Measurements from ENCODE around the gene SETD1B. TPM values are rescaled to one million over a fixed set of nuclear protein-coding genes. Genes with fewer than 3 reads are reported as not detected.

Gene SETD1B
- total RNA-seq, 1 donor from 2014 or later, result 1.8 TPM

DNA sequence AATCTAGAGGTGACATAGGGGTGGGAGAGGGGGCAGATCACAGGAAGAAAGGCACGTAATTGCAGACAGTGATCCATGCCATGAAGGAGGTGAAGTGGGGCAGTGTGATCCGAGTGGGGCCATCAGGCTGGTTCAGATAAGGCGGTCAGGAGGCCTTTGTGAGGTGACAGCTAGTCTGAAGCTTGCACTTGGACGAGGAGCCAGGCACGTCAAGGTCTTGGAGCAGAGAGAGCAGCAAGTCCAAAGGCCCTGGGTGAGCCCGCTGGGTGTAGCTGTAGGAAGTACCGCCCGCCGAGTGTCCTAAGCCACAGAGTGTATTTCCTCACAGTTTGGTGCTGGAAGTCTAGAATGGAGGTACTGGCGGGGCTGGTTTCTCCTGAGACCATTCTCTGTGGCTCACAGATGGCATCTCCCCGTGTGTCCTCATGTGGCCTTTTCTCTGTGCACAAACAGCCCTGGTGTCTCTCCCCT lies 33.9 kb upstream of the SETD1B start:
- peaks cover 2% of the 10 kb centered on the region for H3K27me3 Mint-ChIP-seq (ENCODE audit: insufficient read depth, low read depth)
- Histone ChIP-seq H3K9ac (no peak overlapping the region), H3K27ac (no peak overlapping the region), H3K9me3 (ENCODE audit: low read depth) (no peaks in the 10 kb centered on the region), H4K20me1 (ENCODE audit: low read depth) (no peaks in the 10 kb centered on the region), H3F3A (ENCODE audit: low read depth) (peaks cover 8% of the 10 kb centered on the region), H3K4me1 (peaks cover 11% of the 10 kb centered on the region), H3K4me2 (no peak overlapping the region), H2AFZ (replicated peaks) (no peak overlapping the region), H3K4me3 (no peak overlapping the region), H3K79me2 (ENCODE audit: low read depth) (no peaks in the 10 kb centered on the region), H3K27me3 (no peaks in the 10 kb centered on the region), H3K36me3 (no peaks in the 10 kb centered on the region)
- H3K4me1 Mint-ChIP-seq, result peaks cover 37% of the 10 kb centered on the region
- no peak overlapping the region for H3K27ac Mint-ChIP-seq
- no peaks in the 10 kb centered on the region for H3K9me3 Mint-ChIP-seq
- DNase-seq (ENCODE audit: low spot score), result no peak
- H3K4me3 Mint-ChIP-seq, result no peak overlapping the region
- no peaks in the 10 kb centered on the region for H3K36me3 Mint-ChIP-seq
- TF ChIP-seq EZH2 (IDR thresholded peaks at IDR 0.05) (no peak), EZH2phosphoT487 (IDR thresholded peaks at IDR 0.05) (no peak)
- TF ChIP-seq, protein P1, sequence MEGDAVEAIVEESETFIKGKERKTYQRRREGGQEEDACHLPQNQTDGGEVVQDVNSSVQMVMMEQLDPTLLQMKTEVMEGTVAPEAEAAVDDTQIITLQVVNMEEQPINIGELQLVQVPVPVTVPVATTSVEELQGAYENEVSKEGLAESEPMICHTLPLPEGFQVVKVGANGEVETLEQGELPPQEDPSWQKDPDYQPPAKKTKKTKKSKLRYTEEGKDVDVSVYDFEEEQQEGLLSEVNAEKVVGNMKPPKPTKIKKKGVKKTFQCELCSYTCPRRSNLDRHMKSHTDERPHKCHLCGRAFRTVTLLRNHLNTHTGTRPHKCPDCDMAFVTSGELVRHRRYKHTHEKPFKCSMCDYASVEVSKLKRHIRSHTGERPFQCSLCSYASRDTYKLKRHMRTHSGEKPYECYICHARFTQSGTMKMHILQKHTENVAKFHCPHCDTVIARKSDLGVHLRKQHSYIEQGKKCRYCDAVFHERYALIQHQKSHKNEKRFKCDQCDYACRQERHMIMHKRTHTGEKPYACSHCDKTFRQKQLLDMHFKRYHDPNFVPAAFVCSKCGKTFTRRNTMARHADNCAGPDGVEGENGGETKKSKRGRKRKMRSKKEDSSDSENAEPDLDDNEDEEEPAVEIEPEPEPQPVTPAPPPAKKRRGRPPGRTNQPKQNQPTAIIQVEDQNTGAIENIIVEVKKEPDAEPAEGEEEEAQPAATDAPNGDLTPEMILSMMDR (IDR thresholded peaks at IDR 0.05), result no peak

DNA sequence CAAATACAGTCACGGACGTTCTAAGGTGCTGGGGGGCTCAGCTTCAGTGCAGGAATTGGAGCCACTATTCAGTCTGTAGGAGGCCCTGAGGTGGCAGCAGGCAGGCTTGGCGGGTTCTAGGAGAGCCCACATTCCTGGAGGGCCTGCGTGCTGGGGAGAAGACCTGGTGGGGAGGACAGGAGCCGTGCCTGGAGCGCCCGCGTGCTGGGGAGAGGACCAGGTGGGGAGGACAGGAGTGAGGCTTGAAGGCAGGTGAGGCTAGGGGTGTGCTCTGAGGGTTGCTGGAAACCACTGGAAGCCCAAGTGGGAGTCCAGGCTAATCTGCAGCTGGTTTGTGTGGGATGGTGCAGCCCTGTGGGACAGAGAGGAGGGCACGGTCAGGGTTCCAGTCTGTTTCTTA lies 33.4 kb upstream of the SETD1B start:
- Histone ChIP-seq H3K27me3 (no peaks in the 10 kb centered on the region), H4K20me1 (ENCODE audit: low read depth) (no peaks in the 10 kb centered on the region), H3K79me2 (ENCODE audit: low read depth) (no peaks in the 10 kb centered on the region), H3K9ac (no peak overlapping the region), H3K4me2 (peak overlapping the region; percentile 35), H2AFZ (replicated peaks) (no peak overlapping the region), H3K4me1 (peaks cover 11% of the 10 kb centered on the region), H3K4me3 (no peak overlapping the region), H3K9me3 (ENCODE audit: low read depth) (no peaks in the 10 kb centered on the region), H3F3A (ENCODE audit: low read depth) (peaks cover 8% of the 10 kb centered on the region), H3K36me3 (no peaks in the 10 kb centered on the region), H3K27ac (no peak overlapping the region)
- no peak for TF ChIP-seq EZH2phosphoT487 (IDR thresholded peaks at IDR 0.05)
- TF ChIP-seq, protein P1 (IDR thresholded peaks at IDR 0.05), result no peak
- H3K27me3 Mint-ChIP-seq (ENCODE audit: insufficient read depth, low read depth), result peaks cover 2% of the 10 kb centered on the region
- no peak for DNase-seq (ENCODE audit: low spot score)
- H3K27ac Mint-ChIP-seq, result peak overlapping the region; percentile 74
- no peaks in the 10 kb centered on the region for H3K36me3 Mint-ChIP-seq
- H3K4me3 Mint-ChIP-seq, result no peak overlapping the region
- peaks cover 36% of the 10 kb centered on the region for H3K4me1 Mint-ChIP-seq
- H3K9me3 Mint-ChIP-seq, result no peaks in the 10 kb centered on the region

DNA sequence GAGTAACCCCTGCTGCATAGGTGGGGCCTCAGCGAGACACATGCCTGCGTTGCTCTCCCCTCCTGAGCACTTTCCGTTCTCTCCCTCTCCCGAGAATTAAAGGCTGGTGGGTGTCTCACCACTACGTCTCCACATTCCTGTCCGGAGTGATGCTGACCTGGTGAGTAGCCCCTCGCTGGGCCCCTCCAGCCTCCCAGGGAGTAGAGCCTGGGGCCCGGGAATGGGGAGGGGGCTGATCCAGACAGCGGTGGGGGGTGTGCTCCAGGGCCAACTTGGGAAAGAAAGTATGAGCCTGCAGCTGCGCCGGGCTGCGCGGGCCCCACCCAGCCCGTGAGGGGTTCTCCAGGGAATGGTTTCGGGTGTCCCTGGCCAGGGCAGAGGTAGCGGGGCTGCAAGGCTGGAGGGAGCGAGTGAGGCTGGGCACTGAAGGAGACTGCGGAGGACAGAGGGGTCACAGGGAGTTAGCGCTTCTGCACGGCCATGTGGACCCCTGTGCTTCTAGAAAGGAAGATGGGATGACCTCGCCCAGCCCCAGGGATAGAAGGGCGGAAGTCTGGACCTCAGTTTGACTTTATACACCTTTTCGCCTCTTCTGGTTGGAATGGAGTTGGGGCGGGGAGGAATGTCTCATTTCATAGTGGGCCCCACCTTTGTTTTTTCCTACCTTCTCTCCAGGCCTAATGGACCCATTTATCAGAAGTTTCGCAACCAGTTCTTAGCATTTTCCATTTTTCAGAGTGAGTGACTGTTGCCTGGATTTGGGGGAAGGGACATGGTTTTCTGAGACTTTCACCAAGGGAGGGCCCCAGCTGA lies 32.8 kb upstream of the SETD1B start:
- H3K27me3 Mint-ChIP-seq (ENCODE audit: insufficient read depth, low read depth), result peaks cover 2% of the 10 kb centered on the region

More for the DNA sequence above, 32.8 kb upstream of the SETD1B start:
- Histone ChIP-seq H3K4me3 (no peak overlapping the region), H3K27ac (no peak overlapping the region), H3K9ac (no peak overlapping the region), H3K36me3 (no peaks in the 10 kb centered on the region), H3K4me2 (peak overlapping the region; percentile 35), H3F3A (ENCODE audit: low read depth) (peaks cover 8% of the 10 kb centered on the region), H3K79me2 (ENCODE audit: low read depth) (no peaks in the 10 kb centered on the region), H3K4me1 (peaks cover 11% of the 10 kb centered on the region), H4K20me1 (ENCODE audit: low read depth) (no peaks in the 10 kb centered on the region), H3K9me3 (ENCODE audit: low read depth) (no peaks in the 10 kb centered on the region), H3K27me3 (no peaks in the 10 kb centered on the region), H2AFZ (replicated peaks) (no peak overlapping the region)
- H3K27ac Mint-ChIP-seq, result peak overlapping the region; percentile 74
- DNase-seq (ENCODE audit: low spot score), result no peak
- TF ChIP-seq EZH2 (IDR thresholded peaks at IDR 0.05) (no peak), EZH2phosphoT487 (IDR thresholded peaks at IDR 0.05) (no peak)
- TF ChIP-seq, protein P1 (IDR thresholded peaks at IDR 0.05), result no peak
- no peaks in the 10 kb centered on the region for H3K36me3 Mint-ChIP-seq
- H3K4me1 Mint-ChIP-seq, result peaks cover 30% of the 10 kb centered on the region
- H3K4me3 Mint-ChIP-seq, result no peak overlapping the region
- H3K9me3 Mint-ChIP-seq, result no peaks in the 10 kb centered on the region
